ENCODE results near the gene SVIL. TPM values are rescaled to one million over a fixed set of nuclear protein-coding genes. Genes with fewer than 3 reads are reported as not detected.

The SVIL gene
- total and polyA plus RNA-seq, 7 donors, result 70.6 to 1,728 (median 792) TPM

GRCh38 chr10:29533046-29533445 lies 101.7 kb downstream of the SVIL start:
- DNase-seq (no peak), ATAC-seq (no peak)
- intact Hi-C loops (cut with DNase I), result loop anchor here (5.0 to 10.0 kb wide), 2 partner anchors 49 to 202 kb away; no protein-coding TSS in a partner anchor
- H3K27ac ChIP-seq, result peak overlapping the region; percentile 71
- peaks cover 81% of the 10 kb centered on the region for H3K4me1 ChIP-seq
- WGBS, 3 donors, result 85 to 88% (median 87%) methylated on average over 14 of the region's 14 CpGs
- TF ChIP-seq, protein P1, sequence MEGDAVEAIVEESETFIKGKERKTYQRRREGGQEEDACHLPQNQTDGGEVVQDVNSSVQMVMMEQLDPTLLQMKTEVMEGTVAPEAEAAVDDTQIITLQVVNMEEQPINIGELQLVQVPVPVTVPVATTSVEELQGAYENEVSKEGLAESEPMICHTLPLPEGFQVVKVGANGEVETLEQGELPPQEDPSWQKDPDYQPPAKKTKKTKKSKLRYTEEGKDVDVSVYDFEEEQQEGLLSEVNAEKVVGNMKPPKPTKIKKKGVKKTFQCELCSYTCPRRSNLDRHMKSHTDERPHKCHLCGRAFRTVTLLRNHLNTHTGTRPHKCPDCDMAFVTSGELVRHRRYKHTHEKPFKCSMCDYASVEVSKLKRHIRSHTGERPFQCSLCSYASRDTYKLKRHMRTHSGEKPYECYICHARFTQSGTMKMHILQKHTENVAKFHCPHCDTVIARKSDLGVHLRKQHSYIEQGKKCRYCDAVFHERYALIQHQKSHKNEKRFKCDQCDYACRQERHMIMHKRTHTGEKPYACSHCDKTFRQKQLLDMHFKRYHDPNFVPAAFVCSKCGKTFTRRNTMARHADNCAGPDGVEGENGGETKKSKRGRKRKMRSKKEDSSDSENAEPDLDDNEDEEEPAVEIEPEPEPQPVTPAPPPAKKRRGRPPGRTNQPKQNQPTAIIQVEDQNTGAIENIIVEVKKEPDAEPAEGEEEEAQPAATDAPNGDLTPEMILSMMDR (IDR thresholded peaks at IDR 0.05), result no peak
- peaks cover 0 to 68% of the 10 kb centered on the region in 2 donors for H3K36me3 ChIP-seq (ENCODE audit: insufficient read depth in 1 of 2, low read depth in 1 of 2)
- H3K4me3 ChIP-seq, result no peak overlapping the region
- no peaks in the 10 kb centered on the region for H3K9me3 ChIP-seq
- no peaks in the 10 kb centered on the region for H3K27me3 ChIP-seq (ENCODE audit: insufficient read depth in 3 of 3, low read length in 2 of 3)

- Histone ChIP-seq H3K36me3 (ENCODE audit: insufficient read depth in 1 of 2, low read depth in 1 of 2) (peaks cover 0 to 74% of the 10 kb centered on the region in 2 donors), H3K9me3 (no peaks in the 10 kb centered on the region), H3K4me1 (peaks cover 79% of the 10 kb centered on the region), H3K27me3 (ENCODE audit: insufficient read depth in 3 of 3, low read length in 2 of 3) (no peaks in the 10 kb centered on the region), H3K27ac (peak overlapping the region; percentile 71), H3K4me3 (no peak overlapping the region)
- intact Hi-C loops (cut with DNase I), result loop anchor here (5.0 to 10.0 kb wide), 2 partner anchors 50 to 202 kb away; no protein-coding TSS in a partner anchor
- TF ChIP-seq, protein P1 (IDR thresholded peaks at IDR 0.05), result no peak
- 87 to 93% (median 89%) methylated on average over 19 of the region's 19 CpGs for WGBS, 3 donors
- ATAC-seq (peak in 2 of 4 donors; percentile 13 to 26), DNase-seq (no peak)
Observed at GRCh38 chr10:29532256-29532878, 102.4 kb downstream of the SVIL start.

GRCh38 chr10:29530112-29530976 lies 104.4 kb downstream of the SVIL start:
- H3K27me3 ChIP-seq (ENCODE audit: insufficient read depth in 3 of 3, low read length in 2 of 3), result no peaks in the 10 kb centered on the region
- TF ChIP-seq, protein P1 (IDR thresholded peaks at IDR 0.05), result no peak
- DNase-seq (no peak), ATAC-seq (no peak)
- 53 to 79% (median 64%) methylated on average over 9 of the region's 9 CpGs for WGBS, 3 donors
- peak overlapping the region; percentile 71 for H3K27ac ChIP-seq
- H3K36me3 ChIP-seq (ENCODE audit: insufficient read depth in 1 of 2, low read depth in 1 of 2), result peaks cover 0 to 81% of the 10 kb centered on the region in 2 donors
- H3K4me1 ChIP-seq, result peaks cover 72% of the 10 kb centered on the region
- intact Hi-C loops (cut with DNase I), result loop anchor here (5.0 to 10.0 kb wide), 2 partner anchors 52 to 204 kb away; no protein-coding TSS in a partner anchor
- H3K4me3 ChIP-seq, result no peak overlapping the region
- no peaks in the 10 kb centered on the region for H3K9me3 ChIP-seq

DNA sequence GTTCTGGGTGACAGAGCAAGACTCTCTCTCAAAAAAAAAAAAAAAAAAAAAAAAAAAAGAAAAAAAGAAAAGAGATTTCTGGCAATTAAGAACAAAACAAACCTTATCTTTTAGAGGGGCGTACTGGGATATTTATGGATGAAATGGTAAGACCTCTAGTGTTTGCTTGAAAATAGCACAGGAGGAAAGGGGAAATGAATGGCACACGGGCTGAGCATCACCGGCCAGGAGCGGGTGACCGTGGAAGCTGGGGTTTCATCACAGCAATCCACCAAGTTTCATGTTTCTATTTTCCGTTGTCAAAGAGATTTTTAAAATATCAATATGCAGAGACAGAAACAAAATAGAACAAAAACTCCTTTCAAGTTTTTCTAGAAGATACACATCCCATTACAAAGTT lies 105.6 kb downstream of the SVIL start:
- Histone ChIP-seq H3K9me3 (no peaks in the 10 kb centered on the region), H3K36me3 (ENCODE audit: insufficient read depth in 1 of 2, low read depth in 1 of 2) (peaks cover 0 to 88% of the 10 kb centered on the region in 2 donors), H3K27me3 (ENCODE audit: insufficient read depth in 3 of 3, low read length in 2 of 3) (no peaks in the 10 kb centered on the region), H3K4me1 (peaks cover 73% of the 10 kb centered on the region), H3K27ac (peak overlapping the region; percentile 71), H3K4me3 (no peak overlapping the region)
- TF ChIP-seq, protein P1 (IDR thresholded peaks at IDR 0.05), result no peak
- DNase-seq (no peak), ATAC-seq (no peak)
- 30 to 69% (median 35%) methylated on average over 6 of the region's 6 CpGs for WGBS, 3 donors
- intact Hi-C loops (cut with DNase I), result no loop called here

Data from psoas muscle (tissue), 8 donors.